ENCODE data around the gene GSTA4.
"Not testable (repeated sequence)": the region's sequence is repeated elsewhere in the genome, so short reads cannot be mapped to it uniquely, and the experiment has no call there.

DNA sequence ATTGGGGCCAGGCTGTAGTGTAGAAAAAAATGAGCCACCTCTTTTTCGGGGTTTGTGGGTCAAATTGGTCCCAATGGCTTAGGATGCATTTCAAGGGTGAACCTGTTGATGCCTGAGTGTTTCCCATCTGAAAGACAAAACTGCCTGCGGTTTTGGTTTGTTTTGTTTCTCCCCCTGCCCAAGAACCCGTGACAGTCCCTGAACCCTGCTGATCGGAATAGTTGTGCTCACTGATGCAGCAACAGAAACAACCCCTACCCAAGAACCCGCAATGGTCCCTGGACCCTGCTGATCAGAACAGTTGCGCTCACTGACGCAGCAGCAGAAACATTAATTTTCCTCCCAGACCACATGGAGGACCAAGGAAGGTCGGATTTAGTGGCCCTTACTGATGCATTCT lies 34.9 kb downstream of the GSTA4 start:
- TF ChIP-seq, protein P1, sequence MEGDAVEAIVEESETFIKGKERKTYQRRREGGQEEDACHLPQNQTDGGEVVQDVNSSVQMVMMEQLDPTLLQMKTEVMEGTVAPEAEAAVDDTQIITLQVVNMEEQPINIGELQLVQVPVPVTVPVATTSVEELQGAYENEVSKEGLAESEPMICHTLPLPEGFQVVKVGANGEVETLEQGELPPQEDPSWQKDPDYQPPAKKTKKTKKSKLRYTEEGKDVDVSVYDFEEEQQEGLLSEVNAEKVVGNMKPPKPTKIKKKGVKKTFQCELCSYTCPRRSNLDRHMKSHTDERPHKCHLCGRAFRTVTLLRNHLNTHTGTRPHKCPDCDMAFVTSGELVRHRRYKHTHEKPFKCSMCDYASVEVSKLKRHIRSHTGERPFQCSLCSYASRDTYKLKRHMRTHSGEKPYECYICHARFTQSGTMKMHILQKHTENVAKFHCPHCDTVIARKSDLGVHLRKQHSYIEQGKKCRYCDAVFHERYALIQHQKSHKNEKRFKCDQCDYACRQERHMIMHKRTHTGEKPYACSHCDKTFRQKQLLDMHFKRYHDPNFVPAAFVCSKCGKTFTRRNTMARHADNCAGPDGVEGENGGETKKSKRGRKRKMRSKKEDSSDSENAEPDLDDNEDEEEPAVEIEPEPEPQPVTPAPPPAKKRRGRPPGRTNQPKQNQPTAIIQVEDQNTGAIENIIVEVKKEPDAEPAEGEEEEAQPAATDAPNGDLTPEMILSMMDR (IDR thresholded peaks at IDR 0.05; ENCODE audit: insufficient read depth, low read depth, low read length) = not testable (repeated sequence)
- not testable (repeated sequence) for TF ChIP-seq EZH2 (IDR thresholded peaks at IDR 0.05; ENCODE audit: insufficient read depth, low read length)

Measured in astrocyte (in vitro differentiated cells and primary cell).